Natural killer cell (primary cell): ENCODE data around the gene BACH2. TPM values are rescaled to one million over a fixed set of nuclear protein-coding genes. Genes with fewer than 3 reads are reported as not detected.
A peak's percentile ranks its signal among the peaks of the same experiment; 100 is the strongest.
"Not testable (repeated sequence)": the region's sequence is repeated elsewhere in the genome, so short reads cannot be mapped to it uniquely, and the experiment has no call there.

Source experiments
- ATAC-seq, 3 donors: fragments of 150-1000 bp in 2 of 3; fragments of 200-7000 bp in 1 of 3; cut with Tn5 transposase; 1 replicate in 1 of 3; 2 replicates in 2 of 3; pipeline ENCODE4 v1.10.0; 2021; ENCODE audit warnings: mild to moderate bottlenecking in 2 of 3, moderate library complexity in 2 of 3
- DNase-seq, 2 donors: peaks; one replicate each; pipeline versions ENCODE4 v3.0.0 to v3.0.0-alpha.2; 2013 to 2021; ENCODE audit warnings: mixed read lengths in 1 of 2
- H3K27ac ChIP-seq: one replicate; pipeline ENCODE4 v1.5.1; 2013; ENCODE audit warnings: mild to moderate bottlenecking, low read length
- H3K27me3 ChIP-seq: one replicate; pipeline ENCODE4 v1.6.1; 2013; ENCODE audit warnings: low read length; ENCODE audit not compliant: control insufficient read depth, insufficient read depth
- H3K36me3 ChIP-seq: one replicate; pipeline ENCODE4 v1.6.1; 2013; ENCODE audit warnings: low read length; ENCODE audit not compliant: control insufficient read depth, insufficient read depth
- H3K4me1 ChIP-seq: one replicate; pipeline ENCODE4 v1.6.1; 2013; ENCODE audit warnings: low read length; ENCODE audit not compliant: control insufficient read depth, insufficient read depth
- H3K4me3 ChIP-seq: one replicate; pipeline ENCODE4 v1.5.1; 2013; ENCODE audit warnings: low read length
- H3K9me3 ChIP-seq: one replicate; pipeline ENCODE4 v1.6.1; 2013; ENCODE audit warnings: low read length; ENCODE audit not compliant: control insufficient read depth, insufficient read depth
- H3K27ac Mint-ChIP-seq, 2 donors: one replicate each; pipeline ENCODE4 v1.8.0; 2022; ENCODE audit warnings: mild to moderate bottlenecking in 2 of 2, mixed read lengths in 2 of 2, moderate library complexity in 1 of 2
- H3K27me3 Mint-ChIP-seq, 2 donors: one replicate each; pipeline ENCODE4 v1.8.0; 2022; ENCODE audit warnings: low read depth in 2 of 2, mixed read lengths in 2 of 2
- H3K36me3 Mint-ChIP-seq: one replicate; pipeline ENCODE4 v1.8.0; 2022; ENCODE audit warnings: mixed read lengths
- H3K4me1 Mint-ChIP-seq, 2 donors: one replicate each; pipeline ENCODE4 v1.8.0; 2022; ENCODE audit warnings: mixed read lengths in 2 of 2
- H3K4me3 Mint-ChIP-seq: one replicate; pipeline ENCODE4 v1.8.0; 2022; ENCODE audit warnings: mild to moderate bottlenecking, moderate library complexity, mixed read lengths
- H3K9me3 Mint-ChIP-seq, 2 donors: one replicate each; pipeline ENCODE4 v1.8.0; 2022; ENCODE audit warnings: mixed read lengths in 2 of 2
- WGBS: methylation state at CpG from one replicate; pipeline ENCODE4 v1.1.7; 2013; ENCODE audit warnings: missing lambda C conversion rate; ENCODE audit not compliant: insufficient coverage; 5-methylcytosine and 5-hydroxymethylcytosine counted together
- intact Hi-C: fragments of 100-400 bp; cut with micrococcal nuclease; formaldehyde crosslinking; loops from one replicate; pipeline ENCODE4 v1.14.2; 2022
- total RNA-seq, 4 donors: library from RNA; stranded (reverse); fragments of 120-200 nt in 1 of 4; gene quantifications; one replicate each; pipeline versions ENCODE4 v1.2.3 to v1.2.4, GENCODE V29; 2013 to 2022
- TF ChIP-seq, protein P1 (sequence below): fragments of 200-600 bp; IDR thresholded peaks from one replicate; pipeline ENCODE4 v1.8.0; 2022; ENCODE audit warnings: antibody characterized with exemption

Gene BACH2
- total RNA-seq, 3 donors from 2014 or later (not counting 1 experiment from before 2014, with no cell fraction given) = 32.1 to 37.8 (median 32.7) TPM

DNA sequence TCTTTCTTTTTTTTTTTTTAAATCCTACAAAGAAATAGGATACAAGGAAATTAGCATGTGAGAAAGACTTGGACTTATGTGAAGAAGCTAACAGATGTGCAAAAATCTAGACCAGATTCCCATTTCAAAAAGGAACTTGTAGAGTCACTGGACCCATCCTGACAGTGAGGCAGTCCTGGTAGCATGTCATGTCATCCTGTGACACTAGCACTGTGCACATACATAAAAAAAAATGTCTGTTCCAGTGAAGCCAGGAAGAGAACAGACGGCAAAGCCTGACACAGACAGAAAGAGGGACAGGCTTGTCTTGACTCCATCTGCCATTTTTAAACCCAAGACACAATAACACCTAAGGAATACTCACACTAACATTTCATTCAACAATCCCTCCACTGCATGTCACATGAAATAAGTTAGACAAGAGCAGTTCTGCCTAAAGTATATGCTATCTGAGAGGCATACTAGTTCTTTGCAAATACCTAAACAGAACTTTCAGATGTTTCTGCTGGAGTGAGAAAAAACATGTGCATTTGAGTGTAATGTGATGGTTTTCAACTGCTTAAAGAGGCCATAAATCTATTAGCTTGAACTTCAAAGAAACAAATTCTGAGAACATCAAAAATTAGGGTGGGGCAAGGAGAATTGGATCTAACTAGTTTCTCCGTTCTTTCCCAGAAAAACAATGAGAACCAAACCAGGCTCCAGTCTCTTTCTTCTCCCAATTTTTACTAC is 159.6 kb downstream of the BACH2 start:
- no peak overlapping the region for H3K4me3 ChIP-seq
- Mint-ChIP-seq H3K4me3 (no peak overlapping the region), H3K4me1 (no peaks in the 10 kb centered on the region), H3K27ac (no peak overlapping the region), H3K9me3 (no peaks in the 10 kb centered on the region), H3K36me3 (no peaks in the 10 kb centered on the region), H3K27me3 (peaks cover 0 to 3% of the 10 kb centered on the region in 2 donors)
- no peaks in the 10 kb centered on the region for H3K27me3 ChIP-seq
- H3K36me3 ChIP-seq = no peaks in the 10 kb centered on the region
- intact Hi-C loops = no loop called here
- no peaks in the 10 kb centered on the region for H3K4me1 ChIP-seq
- TF ChIP-seq, protein P1, sequence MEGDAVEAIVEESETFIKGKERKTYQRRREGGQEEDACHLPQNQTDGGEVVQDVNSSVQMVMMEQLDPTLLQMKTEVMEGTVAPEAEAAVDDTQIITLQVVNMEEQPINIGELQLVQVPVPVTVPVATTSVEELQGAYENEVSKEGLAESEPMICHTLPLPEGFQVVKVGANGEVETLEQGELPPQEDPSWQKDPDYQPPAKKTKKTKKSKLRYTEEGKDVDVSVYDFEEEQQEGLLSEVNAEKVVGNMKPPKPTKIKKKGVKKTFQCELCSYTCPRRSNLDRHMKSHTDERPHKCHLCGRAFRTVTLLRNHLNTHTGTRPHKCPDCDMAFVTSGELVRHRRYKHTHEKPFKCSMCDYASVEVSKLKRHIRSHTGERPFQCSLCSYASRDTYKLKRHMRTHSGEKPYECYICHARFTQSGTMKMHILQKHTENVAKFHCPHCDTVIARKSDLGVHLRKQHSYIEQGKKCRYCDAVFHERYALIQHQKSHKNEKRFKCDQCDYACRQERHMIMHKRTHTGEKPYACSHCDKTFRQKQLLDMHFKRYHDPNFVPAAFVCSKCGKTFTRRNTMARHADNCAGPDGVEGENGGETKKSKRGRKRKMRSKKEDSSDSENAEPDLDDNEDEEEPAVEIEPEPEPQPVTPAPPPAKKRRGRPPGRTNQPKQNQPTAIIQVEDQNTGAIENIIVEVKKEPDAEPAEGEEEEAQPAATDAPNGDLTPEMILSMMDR = no peak
- no peak for DNase-seq
- WGBS = 85% methylated on average over 2 of the region's 2 CpGs
- no peak overlapping the region for H3K27ac ChIP-seq
- no peak for ATAC-seq
- H3K9me3 ChIP-seq = no peaks in the 10 kb centered on the region

DNA sequence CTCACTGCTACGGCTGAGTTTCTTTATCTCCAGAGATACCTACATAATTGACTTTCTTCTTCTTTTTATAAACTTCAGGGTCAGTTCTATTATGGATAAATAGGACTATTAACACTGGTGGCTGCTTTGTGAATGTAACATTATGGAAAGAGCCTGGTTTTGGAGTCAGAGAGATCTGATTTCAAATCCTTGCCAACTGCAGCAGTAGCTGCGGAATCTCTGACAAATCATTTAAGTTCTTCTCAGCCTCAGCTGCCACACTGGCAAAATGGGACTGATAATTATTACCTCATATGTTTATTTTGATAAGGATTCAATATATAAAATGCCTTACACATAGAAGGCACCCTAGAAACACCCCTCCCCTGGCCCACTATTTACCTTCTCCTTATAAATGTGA is 160.5 kb downstream of the BACH2 start:
- H3K4me3 Mint-ChIP-seq = no peak overlapping the region
- no peak overlapping the region for H3K27ac Mint-ChIP-seq
- ATAC-seq (no peak), DNase-seq (no peak)
- Histone ChIP-seq H3K27ac (no peak overlapping the region), H3K4me1 (no peaks in the 10 kb centered on the region), H3K27me3 (no peaks in the 10 kb centered on the region), H3K36me3 (no peaks in the 10 kb centered on the region), H3K9me3 (no peaks in the 10 kb centered on the region), H3K4me3 (no peak overlapping the region)
- H3K4me1 Mint-ChIP-seq = no peaks in the 10 kb centered on the region
- peaks cover 0 to 3% of the 10 kb centered on the region in 2 donors for H3K27me3 Mint-ChIP-seq
- H3K9me3 Mint-ChIP-seq = no peaks in the 10 kb centered on the region
- H3K36me3 Mint-ChIP-seq = no peaks in the 10 kb centered on the region
- WGBS = 90% methylated on average over 2 of the region's 2 CpGs
- TF ChIP-seq, protein P1 = no peak
- intact Hi-C loops = no loop called here

DNA sequence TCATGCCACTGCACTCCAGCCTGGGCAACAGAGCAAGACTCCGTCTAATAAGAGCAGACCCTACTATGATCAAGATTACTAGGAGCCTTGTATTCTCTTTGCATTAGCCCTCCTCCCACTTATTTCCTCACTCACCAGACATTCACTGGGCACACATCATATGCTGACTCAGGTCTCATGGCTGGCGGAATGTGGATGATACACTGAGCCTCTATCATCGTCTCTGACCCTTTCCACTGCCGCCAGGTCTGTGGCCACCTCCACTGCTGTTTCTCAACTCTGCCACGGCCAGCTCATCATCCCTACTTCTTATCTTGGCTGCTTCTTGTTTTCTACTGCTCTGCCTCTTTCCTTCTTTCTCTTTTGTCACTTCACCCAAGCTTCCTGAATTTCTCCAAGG is 161.0 kb downstream of the BACH2 start:
- intact Hi-C loops = no loop called here
- Histone ChIP-seq H3K9me3 (no peaks in the 10 kb centered on the region), H3K4me1 (no peaks in the 10 kb centered on the region), H3K36me3 (no peaks in the 10 kb centered on the region), H3K27ac (no peak overlapping the region), H3K4me3 (no peak overlapping the region), H3K27me3 (no peaks in the 10 kb centered on the region)
- no peak for DNase-seq
- H3K4me1 Mint-ChIP-seq = no peaks in the 10 kb centered on the region
- TF ChIP-seq, protein P1 = no peak
- H3K36me3 Mint-ChIP-seq = no peaks in the 10 kb centered on the region
- 83% methylated on average over 5 of the region's 5 CpGs for WGBS
- peak in 1 of 3 donors; percentile 56 for ATAC-seq
- H3K27ac Mint-ChIP-seq = no peak overlapping the region
- H3K27me3 Mint-ChIP-seq = peaks cover 0 to 3% of the 10 kb centered on the region in 2 donors
- H3K9me3 Mint-ChIP-seq = no peaks in the 10 kb centered on the region
- H3K4me3 Mint-ChIP-seq = no peak overlapping the region

DNA sequence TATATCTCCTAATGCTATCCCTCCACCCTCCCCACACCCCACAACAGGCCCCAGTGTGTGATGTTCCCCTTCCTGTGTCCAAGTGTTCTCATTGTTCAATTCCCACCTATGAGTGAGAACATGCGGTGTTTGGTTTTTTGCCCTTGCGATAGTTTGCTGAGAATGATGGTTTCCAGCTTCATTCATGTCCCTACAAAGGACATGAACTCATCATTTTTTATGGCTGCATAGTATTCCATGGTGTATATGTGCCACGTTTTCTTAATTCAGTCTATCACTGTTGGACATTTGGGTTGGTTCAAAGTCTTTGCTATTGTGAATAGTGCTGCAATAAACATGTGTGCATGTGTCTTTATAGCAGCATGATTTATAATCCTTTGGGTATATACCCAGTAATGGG is 163.0 kb downstream of the BACH2 start:
- H3K27me3 Mint-ChIP-seq, H3K4me1 ChIP-seq, H3K36me3 Mint-ChIP-seq, H3K9me3 Mint-ChIP-seq, H3K27ac Mint-ChIP-seq, H3K9me3 ChIP-seq, H3K4me1 Mint-ChIP-seq, H3K4me3 ChIP-seq, H3K4me3 Mint-ChIP-seq, DNase-seq, H3K27ac ChIP-seq, H3K36me3 ChIP-seq, intact Hi-C loops, H3K27me3 ChIP-seq, ATAC-seq: not testable (repeated sequence)
- WGBS = 80% methylated on average over 1 of the region's 3 CpGs
